Endometrial microvascular endothelial cells (primary cell): ENCODE data around the gene PAQR6. TPM values are rescaled to one million over a fixed set of nuclear protein-coding genes. Genes with fewer than 3 reads are reported as not detected.

Experiments
- in situ Hi-C: cut with HindIII; loops from 2 replicates; pipeline ENCODE4 v1.10.0; 2017; ENCODE audit warnings: low sequenced_read_pairs, low pct_unique_long_range_greater_than_20kb; ENCODE audit errors: inconsistent ontology term
- total RNA-seq: library from RNA; depleted of rRNA; stranded (reverse); fragments of >200 nt; gene quantifications from one replicate; pipeline ENCODE4 v1.2.3, GENCODE V29; 2015; ENCODE audit errors: inconsistent ontology term

PAQR6 gene, protein sequence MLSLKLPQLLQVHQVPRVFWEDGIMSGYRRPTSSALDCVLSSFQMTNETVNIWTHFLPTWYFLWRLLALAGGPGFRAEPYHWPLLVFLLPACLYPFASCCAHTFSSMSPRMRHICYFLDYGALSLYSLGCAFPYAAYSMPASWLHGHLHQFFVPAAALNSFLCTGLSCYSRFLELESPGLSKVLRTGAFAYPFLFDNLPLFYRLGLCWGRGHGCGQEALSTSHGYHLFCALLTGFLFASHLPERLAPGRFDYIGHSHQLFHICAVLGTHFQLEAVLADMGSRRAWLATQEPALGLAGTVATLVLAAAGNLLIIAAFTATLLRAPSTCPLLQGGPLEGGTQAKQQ
- total RNA-seq: 0.37 TPM

DNA sequence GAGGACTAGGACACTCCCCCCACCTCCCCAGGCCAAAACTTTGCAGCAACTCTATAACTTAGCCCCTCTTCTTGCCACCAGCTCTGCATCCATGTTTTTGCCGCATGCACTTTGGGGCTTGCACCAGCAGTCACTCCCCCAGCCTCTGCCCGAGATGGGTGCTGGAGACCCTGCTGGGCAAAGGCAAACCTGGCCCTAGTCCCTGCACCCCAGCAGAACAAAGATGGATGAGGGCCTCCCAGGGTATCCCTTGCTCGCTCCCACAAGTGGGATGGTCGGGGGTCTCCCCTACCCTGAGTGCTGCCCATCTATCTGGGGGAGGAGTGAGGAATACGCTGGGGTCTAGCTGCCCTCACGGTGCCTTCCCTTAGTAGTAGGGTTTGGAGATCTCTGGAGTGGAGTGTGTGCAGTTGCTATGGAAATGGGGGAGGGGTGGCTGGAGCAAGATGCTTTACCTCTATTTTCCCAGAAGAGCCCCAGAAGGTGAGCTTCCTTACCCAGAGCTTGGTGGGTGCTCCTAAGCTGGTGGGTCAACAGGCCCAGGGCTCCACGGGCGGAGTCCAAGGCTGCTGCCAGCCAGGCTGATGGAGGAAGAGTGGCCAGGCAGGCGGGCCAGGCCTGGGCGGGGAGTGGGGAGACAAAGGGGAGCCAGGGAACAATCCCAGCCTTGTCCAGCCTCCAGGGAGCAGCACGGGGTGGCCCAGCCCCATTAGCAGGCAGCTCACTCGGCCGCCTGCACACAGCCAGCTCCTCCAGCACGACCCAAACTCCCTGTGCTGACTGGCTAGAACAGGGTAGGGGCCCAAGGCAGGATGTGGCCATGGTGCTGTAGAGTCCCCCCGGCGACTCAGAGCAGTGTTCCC, at the start of gene PAQR6:
PAQR6 (minus strand) TSS at position 597 of the 863 bp plus-strand sequence. CDS start 1,325 bp downstream, outside the sequence.
- in situ Hi-C loops: no loop called here

DNA sequence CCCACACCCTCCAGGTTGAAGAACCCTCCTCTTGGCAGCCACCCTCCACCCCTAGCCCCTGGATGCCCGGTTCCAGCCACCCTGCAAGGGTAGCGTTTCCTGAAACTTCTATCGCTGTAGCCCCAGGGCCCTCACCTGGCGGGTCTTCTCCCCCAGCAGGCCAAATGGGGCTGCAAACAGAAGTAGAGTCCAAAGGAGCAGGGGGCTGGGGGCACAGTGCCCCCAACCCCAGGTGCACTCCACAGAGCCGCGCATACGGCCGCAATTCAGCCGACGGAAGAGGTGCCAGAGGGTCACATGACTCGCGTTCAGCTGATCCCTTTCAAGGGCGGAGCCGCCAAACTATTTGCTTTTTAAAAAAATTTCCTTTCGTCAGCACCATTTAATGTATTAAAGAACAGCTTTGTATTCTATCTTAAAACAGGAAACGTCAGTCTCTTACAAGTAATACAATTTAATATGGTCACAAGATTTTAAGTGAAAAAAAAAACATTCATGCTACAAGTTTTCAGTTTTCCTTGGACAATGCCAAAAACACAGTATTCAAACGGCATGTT, 47.6 kb upstream of the PAQR6 start, which contains the start of gene GLMP:
GLMP (minus strand) TSS at position 289 of the 557 bp plus-strand sequence; CDS start at position 255, 34 bp downstream.
- in situ Hi-C loops: no loop called here

DNA sequence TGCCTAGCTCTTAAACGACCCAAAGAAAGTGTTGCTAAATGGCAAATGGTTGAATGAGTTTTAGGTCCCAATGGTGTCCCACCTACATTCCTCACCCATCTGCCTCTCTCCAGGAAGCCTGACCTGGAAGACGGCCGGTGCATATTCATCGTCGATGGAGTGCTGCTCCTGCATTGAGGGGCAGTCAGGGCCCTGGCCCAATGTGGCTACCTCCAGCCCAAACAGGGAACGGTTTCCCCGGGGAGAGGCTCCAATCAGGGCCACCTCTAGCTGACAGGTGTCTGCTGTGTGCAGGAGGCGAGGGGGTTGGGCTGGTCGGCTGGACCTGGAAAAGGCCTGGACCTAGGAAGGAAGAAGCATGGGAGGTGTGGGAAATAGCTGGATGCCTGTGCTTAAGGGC, 46.0 kb upstream of the PAQR6 start:
- in situ Hi-C loops: no loop called here

DNA sequence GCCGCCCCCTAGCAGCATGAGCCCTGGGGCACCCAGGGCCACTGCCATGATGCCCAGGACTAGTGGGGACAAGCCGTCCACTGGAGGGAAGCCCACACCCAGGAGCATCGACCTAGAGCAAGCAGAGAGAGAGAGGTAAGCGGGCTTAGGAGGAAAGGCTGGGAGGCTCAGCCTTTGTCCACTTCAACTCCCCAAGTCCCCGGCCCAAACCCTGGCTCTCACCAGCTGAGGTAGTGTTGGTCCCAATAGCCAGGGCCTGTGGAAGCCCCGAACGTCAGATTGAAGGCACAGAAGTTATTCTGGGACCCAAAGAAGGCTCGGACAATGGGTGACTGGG, 45.2 kb upstream of the PAQR6 start:
- in situ Hi-C loops: no loop called here

DNA sequence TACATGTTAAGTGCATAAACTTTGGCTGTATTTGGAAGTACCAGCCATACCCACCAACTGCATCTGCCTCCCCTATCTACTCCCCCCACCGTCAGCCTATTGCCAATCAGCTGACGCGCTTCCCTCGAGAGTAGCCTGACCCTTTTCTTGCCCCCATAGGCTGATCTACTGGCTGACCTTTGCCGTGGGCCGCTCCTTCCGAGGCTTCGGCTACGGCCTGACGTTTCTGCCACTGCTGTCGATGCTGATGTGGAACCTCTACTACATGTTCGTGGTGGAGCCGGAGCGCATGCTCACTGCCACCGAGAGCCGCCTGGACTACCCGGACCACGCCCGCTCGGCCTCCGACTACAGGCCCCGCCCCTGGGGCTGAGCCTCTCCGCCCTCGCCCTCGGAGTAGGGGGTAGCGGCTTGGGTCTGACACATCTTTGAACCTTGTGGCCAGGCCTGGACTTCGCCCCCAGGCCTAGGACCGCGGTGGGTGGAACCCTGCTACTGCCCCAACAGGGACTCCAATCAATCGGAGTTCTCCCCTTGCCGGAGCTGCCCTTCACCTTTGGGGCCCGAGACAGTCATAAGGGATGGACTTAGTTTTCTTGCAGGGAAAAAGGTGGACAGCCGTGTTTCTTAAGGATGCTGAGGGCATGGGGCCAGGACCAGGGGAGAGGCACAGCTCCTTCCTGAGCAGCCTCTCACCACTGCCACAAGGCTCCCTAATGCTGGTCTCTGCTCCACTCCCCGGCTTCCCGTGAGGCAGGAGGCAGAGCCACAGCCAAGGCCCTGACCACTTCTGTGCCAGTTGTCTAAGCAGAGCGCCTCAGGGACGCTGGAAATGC, 43.6 kb upstream of the PAQR6 start:
- in situ Hi-C loops: no loop called here

DNA sequence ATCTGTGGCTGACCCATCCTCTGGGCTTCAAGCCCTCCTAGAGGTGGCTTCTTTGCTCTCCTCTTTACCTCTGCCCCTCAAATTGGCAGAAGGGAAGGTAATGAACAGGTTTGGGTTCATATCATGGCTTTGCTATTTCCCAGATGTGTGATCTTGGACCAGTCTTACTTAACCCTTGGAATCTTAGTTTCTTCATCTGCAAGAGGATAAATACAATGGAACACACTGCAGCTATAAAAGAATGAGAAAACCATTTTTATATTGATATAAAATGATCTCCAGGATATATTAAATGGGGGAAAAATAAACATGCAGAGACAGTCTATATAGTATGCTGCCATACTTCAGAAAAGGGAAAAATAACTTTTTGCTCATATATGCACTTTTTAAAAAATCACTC, 42.0 kb upstream of the PAQR6 start:
- in situ Hi-C loops: no loop called here

DNA sequence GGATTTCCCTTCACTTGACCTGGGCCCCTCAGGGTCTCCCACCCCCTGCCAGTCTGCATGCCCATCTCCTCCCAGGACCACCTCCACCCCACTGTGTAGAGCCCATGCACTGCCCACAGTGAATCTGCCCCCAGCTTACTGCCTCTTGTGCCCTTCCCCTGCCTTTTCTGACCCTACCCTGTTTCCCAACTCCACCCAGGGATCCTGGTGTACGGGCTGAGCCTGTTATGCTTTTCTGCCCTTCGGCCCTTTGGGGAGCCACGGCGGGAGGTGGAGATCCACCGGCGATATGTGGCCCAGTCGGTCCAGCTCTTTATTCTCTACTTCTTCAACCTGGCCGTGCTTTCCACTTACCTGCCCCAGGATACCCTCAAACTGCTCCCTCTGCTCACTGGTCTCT, 38.2 kb upstream of the PAQR6 start:
- in situ Hi-C loops: no loop called here

DNA sequence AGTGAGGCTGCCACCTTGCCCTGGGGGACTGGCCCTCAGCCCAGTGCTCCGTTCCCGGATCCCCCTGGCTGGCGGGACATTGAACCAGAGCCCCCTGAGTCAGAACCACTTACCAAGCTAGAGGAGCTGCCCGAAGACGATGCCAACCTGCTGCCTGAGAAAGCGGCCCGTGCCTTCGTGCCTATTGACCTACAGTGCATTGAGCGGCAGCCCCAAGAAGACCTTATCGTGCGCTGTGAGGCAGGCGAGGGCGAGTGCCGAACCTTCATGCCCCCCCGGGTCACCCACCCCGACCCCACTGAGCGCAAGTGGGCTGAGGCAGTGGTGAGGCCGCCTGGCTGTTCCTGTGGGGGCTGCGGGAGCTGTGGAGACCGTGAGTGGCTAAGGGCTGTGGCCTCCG, 37.6 kb upstream of the PAQR6 start:
- in situ Hi-C loops: no loop called here

DNA sequence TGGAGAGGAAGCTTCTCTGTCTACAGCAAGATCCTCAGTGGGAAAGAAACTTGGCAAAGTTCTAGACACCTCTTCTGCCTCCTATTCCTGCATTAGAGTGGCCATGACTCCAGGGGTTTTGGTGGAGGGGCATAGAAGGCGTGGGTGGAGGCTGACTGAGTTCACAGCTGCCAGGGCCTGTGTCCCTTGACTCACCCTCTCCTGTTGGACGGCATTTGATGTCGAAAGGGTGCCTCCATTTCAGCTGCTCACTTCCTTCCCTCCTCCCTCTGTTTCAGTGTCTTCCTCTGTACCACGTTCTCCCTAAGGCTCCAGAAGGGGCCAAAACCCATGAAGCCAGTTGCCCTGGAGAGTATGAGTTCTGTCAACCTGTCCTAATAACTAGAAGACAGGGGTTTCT, 36.9 kb upstream of the PAQR6 start:
- in situ Hi-C loops: no loop called here

DNA sequence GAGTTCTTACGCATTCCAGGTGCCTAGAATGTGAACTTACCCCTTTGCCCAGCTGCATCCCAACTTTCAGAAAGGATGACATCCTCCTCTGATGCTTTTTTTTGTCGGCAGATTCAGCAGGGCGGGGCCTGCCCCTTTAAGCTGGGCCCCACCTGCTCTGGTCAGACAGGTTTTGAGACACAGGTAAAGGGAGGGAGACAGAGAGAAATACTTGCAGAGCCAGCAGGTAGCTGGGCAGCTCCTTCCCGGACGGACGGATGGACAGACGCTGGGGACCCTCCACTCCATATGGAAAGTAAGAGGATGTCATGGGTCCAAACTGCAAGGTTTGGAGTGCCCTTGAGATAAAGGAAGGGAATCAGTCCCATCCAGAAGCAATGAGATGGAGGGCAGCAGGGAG, 36.3 kb upstream of the PAQR6 start, which contains the start of gene TMEM79:
TMEM79 (plus strand) TSS at position 214 of the 400 bp plus-strand sequence. CDS start 902 bp downstream, outside the sequence.
- in situ Hi-C loops: no loop called here

DNA sequence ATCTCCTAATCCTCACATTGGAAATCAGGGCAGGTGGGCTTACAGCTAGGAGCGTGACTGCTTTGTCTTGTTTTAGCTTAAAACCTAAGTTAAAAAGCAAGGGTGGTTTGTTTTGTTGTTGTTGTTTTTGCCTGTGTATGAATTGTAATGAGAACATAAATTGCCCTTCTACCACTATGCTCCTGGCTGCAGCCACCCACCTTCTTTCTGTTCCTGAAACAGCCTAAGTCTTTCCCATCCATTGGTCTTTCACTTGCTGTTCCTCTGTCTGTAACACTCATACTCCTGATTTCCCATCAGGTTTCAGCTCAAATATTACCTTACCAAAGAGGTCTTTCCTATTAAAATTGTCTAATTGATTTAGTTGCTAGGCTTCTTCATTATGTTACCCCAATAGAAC, 35.7 kb upstream of the PAQR6 start:
- in situ Hi-C loops: no loop called here

DNA sequence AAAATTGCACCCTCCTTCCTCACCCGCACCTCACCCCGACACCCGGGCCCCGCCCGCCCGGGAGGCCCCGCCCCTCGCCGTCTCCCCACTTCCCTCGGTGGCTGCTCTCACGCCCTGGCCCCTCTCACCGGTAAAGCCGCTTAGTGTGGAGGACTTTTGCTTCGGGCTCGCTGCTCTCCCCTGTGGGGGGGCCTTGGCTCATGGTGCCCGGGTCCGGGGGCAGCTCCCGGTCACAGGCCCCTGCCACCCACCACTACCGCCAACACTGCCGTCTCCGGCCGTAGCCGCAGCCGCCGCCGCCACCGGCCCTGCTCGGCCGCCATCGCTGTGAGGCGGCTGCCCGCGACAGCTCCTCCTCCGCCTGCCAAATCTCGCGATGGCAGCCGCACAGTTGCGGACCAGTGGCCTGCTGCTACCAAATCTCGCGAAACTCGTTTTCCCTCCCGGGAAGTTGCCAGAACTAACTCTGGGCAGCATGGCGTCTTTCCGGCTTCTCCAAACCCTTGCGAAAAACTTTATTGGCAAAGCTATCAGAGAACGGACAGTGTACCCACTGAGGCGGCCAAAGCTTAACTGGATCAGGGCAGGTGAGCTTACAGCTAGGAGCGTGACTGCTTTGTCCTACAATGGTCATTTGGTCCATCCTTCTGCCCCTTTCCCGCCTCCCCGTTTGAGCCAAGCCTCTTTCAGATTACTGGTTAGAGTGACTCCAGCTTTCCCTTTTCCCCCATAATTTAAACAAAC, 34.8 kb upstream of the PAQR6 start, which contains the start of gene SMG5:
SMG5 (minus strand) TSS at position 347 of the 744 bp plus-strand sequence; CDS start at position 202, 145 bp downstream.
- in situ Hi-C loops: no loop called here

DNA sequence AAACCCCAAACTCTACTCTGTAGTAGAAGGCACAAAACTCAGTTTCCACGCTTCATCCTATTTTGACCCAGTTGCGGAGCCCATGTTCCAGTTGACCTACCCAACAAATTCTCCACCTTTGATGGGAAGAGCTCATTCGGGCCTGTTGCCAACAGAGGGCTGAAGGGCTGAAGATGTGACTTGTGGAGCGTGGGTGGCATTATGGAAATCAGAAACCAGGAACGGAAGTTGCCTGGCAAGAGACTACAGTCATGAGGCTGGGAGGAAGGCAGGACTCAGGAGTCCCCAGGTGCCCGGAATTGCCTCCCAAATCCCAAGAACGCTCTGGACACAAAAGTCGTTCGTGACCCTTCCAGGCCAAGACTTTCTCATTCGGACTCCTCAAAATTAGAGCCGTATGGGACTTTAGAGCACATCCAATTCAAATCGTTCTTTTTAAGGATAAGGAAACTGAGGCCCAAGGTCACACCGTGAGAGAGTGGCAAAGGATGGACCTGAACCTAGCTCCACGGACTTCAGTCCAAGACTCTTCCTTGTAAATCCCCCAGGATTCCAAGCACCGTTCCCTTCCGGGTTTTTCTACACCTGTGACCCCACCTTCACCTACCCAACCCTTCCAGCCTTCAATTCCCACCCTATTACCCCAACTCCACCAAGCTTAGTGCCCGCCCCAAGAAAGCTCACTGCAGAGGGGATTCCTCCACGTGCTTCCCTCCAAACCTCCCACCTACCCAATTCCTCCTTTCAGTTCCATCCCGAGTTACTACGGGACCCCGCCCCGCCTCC, 34.0 kb upstream of the PAQR6 start:
- in situ Hi-C loops: no loop called here

DNA sequence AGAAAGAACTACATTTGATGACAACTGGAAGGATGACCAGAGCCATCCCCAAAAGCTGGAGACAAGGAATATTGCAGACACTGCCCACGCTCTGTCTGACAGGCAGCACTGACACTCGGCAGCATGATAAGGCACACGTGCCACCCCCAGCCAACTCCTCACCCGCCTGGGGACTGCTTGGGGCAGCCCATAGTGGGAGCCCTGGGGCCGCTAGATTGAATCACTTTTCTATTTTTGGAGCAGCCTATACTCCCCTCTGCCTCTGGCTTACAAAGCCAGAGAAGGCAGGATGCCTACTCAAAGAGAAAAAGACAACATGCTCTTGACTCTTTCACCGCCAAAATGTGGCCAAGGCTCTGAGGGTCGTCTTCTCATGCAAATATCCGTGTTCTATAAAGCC, 33.4 kb upstream of the PAQR6 start:
- in situ Hi-C loops: no loop called here

DNA sequence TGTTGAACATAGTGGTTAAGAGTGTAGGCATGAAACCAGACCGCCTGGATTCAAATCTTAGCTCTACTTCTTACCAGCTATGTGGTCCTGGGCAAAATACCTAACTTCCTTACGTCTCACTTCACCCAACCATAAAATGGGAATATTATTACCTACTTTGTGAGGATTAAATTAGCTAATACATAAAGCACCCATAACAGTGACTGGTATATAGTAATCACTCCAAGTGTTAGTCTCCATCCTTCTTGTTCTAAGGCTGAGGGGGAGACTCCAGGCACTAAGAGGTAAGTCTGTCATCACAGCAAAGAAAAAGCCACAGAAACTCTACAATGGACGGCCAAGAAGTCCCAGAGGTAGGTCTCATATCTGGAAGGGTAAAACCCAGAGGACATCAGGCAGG, 32.0 kb upstream of the PAQR6 start:
- in situ Hi-C loops: no loop called here

DNA sequence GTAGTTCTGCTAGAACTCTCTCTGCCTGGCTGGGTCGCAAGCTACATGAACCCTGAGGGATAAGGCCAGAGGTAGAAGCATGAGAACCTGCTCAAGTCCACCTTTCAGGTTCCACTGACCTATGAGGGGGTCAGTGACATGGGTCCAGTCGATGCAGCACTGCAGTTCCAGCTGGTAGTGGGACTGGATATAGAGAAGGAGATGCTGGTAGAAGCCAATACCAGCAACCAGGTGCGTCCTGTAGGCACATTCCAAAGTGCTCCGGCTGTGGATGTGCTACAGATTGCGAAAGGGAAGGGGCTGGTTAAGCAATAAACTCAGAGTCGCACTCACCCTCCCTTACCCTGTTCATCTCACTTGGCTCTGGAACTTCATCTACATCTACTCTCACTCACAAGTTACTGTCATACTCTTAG, 29.1 kb upstream of the PAQR6 start:
- in situ Hi-C loops: no loop called here

DNA sequence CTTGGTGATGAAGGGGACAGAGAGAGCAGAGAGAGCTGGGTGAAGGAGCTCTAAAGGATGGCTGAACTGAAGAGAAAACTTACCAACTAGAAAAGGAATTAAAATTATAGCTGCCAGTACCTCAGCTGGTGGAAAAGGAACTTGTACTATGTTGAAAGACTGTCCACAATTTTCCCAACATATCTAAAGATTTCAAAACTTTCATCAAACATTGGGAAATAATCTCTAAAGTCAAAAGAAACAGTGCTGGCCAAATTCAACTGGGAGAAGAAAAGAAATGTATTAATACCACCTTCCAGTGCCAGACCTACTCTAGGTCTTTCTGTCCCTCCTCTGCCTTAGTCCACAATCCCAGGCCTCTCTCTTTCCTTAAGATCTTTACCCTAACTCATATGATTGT, 28.7 kb upstream of the PAQR6 start:
- in situ Hi-C loops: no loop called here
